Transverse colon (tissue), 4 donors: Measurements from ENCODE around the gene RGS3. TPM values are rescaled to one million over a fixed set of nuclear protein-coding genes. Genes with fewer than 3 reads are reported as not detected.
A peak's percentile ranks its signal among the peaks of the same experiment; 100 is the strongest.
"Not testable (repeated sequence)": the region's sequence is repeated elsewhere in the genome, so short reads cannot be mapped to it uniquely, and the experiment has no call there.

Experiments used
- DNase-seq: peaks from one replicate; pipeline ENCODE4 v3.0.0-alpha.2; 2019
- H3K27ac ChIP-seq, 4 donors: fragments of 200-600 bp; sonication (generic); 2 replicates each; pipeline ENCODE4 v1.5.1; 2016 to 2018; ENCODE audit warnings: inconsistent platforms in 4 of 4
- H3K27me3 ChIP-seq: fragments of 200-600 bp; sonication (generic); 2 replicates; pipeline ENCODE4 v1.5.1; 2017; ENCODE audit warnings: inconsistent platforms
- H3K36me3 ChIP-seq, 4 donors: fragments of 200-600 bp; sonication (generic); 2 replicates each; pipeline ENCODE4 v1.5.1; 2017 to 2019; ENCODE audit warnings: inconsistent platforms in 4 of 4
- H3K4me1 ChIP-seq, 4 donors: fragments of 200-600 bp; sonication (generic); 2 replicates each; pipeline ENCODE4 v1.5.1; 2017 to 2020; ENCODE audit warnings: inconsistent platforms in 4 of 4
- H3K4me3 ChIP-seq, 4 donors: fragments of 200-600 bp; sonication (generic); 1 replicate in 1 of 4; 2 replicates in 3 of 4; pipeline versions ENCODE4 v1.5.1 to v1.6.1; 2017 to 2019; ENCODE audit warnings: inconsistent platforms in 4 of 4
- H3K9me3 ChIP-seq, 2 donors: fragments of 200-600 bp; sonication (generic); 2 replicates each; pipeline ENCODE4 v1.5.1; 2017 to 2019; ENCODE audit warnings: inconsistent platforms in 2 of 2
- EP300 ChIP-seq: sonication (generic); formaldehyde crosslinking; IDR thresholded peaks from one replicate; pipeline ENCODE4 v1.6.1; 2017; ENCODE audit warnings: antibody characterized with exemption, low read depth
- POLR2A ChIP-seq: fragments of 450-650 bp; IDR thresholded peaks from one replicate; pipeline ENCODE4 v1.6.1; 2016; ENCODE audit warnings: antibody characterized with exemption, mild to moderate bottlenecking, moderate library complexity
- POLR2AphosphoS5 ChIP-seq, 3 donors: sonication (generic); formaldehyde crosslinking; IDR thresholded peaks; one replicate each; pipeline ENCODE4 v1.6.1; 2016; ENCODE audit warnings: antibody characterized with exemption in 3 of 3
- WGBS, 2 donors: methylation state at CpG; one replicate each; pipeline ENCODE4 v1.1.5; 2018; ENCODE audit warnings: low coverage in 1 of 2; 5-methylcytosine and 5-hydroxymethylcytosine counted together
- in situ Hi-C, 4 donors: fragments of 200-750 bp; cut with MboI; loops; one replicate each; pipeline versions ENCODE4 v1.15.0 to v1.15.1; 2017; ENCODE audit warnings: low sequenced_read_pairs in 3 of 4, low pct_ligation_motif_present in 1 of 4, low pct_unique_long_range_greater_than_20kb in 1 of 4
- intact Hi-C: fragments of 100-400 bp; cut with DNase I; formaldehyde crosslinking; loops from one replicate; pipeline ENCODE4 v1.15.1; 2023; ENCODE audit warnings: low total_unique reads
- total RNA-seq, 4 donors: library from RNA; depleted of rRNA; stranded (reverse); fragments of >200 nt; gene quantifications; one replicate each; pipeline ENCODE4 v1.1.0, GENCODE V29; 2016
- TF ChIP-seq, protein P1 (sequence below), 5 experiments: fragments of 200-600 bp in 3 of 5; fragments of 450-650 bp in 2 of 5; sonication (generic) in 3 of 5; IDR thresholded peaks; 1 replicate in 2 of 5; 2 replicates in 3 of 5; pipeline ENCODE4 v1.5.1; 2016 to 2017; ENCODE audit warnings: antibody characterized with exemption in 5 of 5, inconsistent platforms in 3 of 5, mild to moderate bottlenecking in 2 of 5, moderate library complexity in 1 of 5

RGS3 gene
- total RNA-seq, 4 donors from 2014 or later = 62.7 to 150 (median 80.9) TPM

GRCh38 chr9:113486327-113486726 lies 22.8 kb downstream of the RGS3 start:
- intact Hi-C loops = no loop called here
- Histone ChIP-seq H3K36me3 (no peaks in the 10 kb centered on the region), H3K4me3 (no peak overlapping the region), H3K27me3 (no peaks in the 10 kb centered on the region), H3K27ac (peak overlapping the region in 3 of 4 donors; percentile 69 to 78 (median 76)), H3K4me1 (peaks cover 8 to 15% (median 14%) of the 10 kb centered on the region in 4 donors), H3K9me3 (no peaks in the 10 kb centered on the region)
- WGBS, 2 donors = 98 to 100% methylated on average over 4 to 6 of the region's 6 CpGs
- DNase-seq = peak; percentile 1
- in situ Hi-C loops = no loop called here
- TF ChIP-seq, protein P1, sequence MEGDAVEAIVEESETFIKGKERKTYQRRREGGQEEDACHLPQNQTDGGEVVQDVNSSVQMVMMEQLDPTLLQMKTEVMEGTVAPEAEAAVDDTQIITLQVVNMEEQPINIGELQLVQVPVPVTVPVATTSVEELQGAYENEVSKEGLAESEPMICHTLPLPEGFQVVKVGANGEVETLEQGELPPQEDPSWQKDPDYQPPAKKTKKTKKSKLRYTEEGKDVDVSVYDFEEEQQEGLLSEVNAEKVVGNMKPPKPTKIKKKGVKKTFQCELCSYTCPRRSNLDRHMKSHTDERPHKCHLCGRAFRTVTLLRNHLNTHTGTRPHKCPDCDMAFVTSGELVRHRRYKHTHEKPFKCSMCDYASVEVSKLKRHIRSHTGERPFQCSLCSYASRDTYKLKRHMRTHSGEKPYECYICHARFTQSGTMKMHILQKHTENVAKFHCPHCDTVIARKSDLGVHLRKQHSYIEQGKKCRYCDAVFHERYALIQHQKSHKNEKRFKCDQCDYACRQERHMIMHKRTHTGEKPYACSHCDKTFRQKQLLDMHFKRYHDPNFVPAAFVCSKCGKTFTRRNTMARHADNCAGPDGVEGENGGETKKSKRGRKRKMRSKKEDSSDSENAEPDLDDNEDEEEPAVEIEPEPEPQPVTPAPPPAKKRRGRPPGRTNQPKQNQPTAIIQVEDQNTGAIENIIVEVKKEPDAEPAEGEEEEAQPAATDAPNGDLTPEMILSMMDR (IDR thresholded peaks at IDR 0.05) = no peak
- TF ChIP-seq POLR2AphosphoS5 (IDR thresholded peaks at IDR 0.05) = no peak
- no peak for TF ChIP-seq EP300
- no peak for TF ChIP-seq POLR2A

- in situ Hi-C loops = no loop called here
- Histone ChIP-seq H3K4me3 (no peak overlapping the region), H3K4me1 (peaks cover 13 to 26% (median 20%) of the 10 kb centered on the region in 4 donors), H3K36me3 (no peaks in the 10 kb centered on the region), H3K9me3 (no peaks in the 10 kb centered on the region), H3K27me3 (no peaks in the 10 kb centered on the region), H3K27ac (peak overlapping the region in 3 of 4 donors; percentile 13 to 50 (median 32))
- intact Hi-C loops = no loop called here
- WGBS, 2 donors = 79 to 91% methylated on average over 4 of the region's 4 CpGs
- peak; percentile 4 for DNase-seq
- TF ChIP-seq, protein P1 (IDR thresholded peaks at IDR 0.05) = no peak
- TF ChIP-seq EP300 (no peak), POLR2A (no peak), POLR2AphosphoS5 (IDR thresholded peaks at IDR 0.05) (no peak)
These were observed 24.5 kb downstream of the RGS3 start for GRCh38 chr9:113488071-113488470.

DNA sequence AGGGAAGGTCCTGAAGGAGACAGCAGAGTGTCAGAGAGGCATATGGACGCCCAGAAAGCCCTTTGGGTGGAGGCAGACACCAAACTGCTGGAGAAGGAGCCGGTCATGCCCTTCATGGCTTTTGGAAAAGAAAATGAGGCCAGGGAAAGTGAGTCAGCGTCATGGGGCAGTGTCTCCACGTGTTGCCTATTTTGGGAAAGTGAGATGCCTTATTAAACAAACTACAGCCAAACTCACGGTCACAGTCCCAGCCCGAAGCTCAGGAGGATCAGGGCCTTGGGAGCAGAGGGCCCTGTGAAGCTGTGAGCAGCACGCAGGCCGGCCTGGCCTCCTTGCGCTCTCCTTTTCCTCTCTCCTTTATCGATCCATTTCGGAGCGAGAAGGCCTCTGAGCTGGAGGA lies 25.0 kb downstream of the RGS3 start:
- Histone ChIP-seq H3K4me1 (peaks cover 10 to 27% (median 19%) of the 10 kb centered on the region in 4 donors), H3K9me3 (no peaks in the 10 kb centered on the region), H3K27ac (peak overlapping the region in 3 of 4 donors; percentile 13 to 50 (median 32)), H3K4me3 (no peak overlapping the region), H3K36me3 (no peaks in the 10 kb centered on the region), H3K27me3 (no peaks in the 10 kb centered on the region)
- WGBS, 2 donors = 79 to 85% methylated on average over 11 to 12 of the region's 12 CpGs
- in situ Hi-C loops (no loop called here), intact Hi-C loops (no loop called here)
- TF ChIP-seq EP300 (no peak), POLR2A (no peak), POLR2AphosphoS5 (IDR thresholded peaks at IDR 0.05) (no peak)
- TF ChIP-seq, protein P1 (IDR thresholded peaks at IDR 0.05) = no peak
- DNase-seq = peak; percentile 6

- H3K27me3 ChIP-seq, H3K9me3 ChIP-seq, H3K36me3 ChIP-seq, H3K27ac ChIP-seq, in situ Hi-C loops, intact Hi-C loops, H3K4me3 ChIP-seq: not testable (repeated sequence)
- peak; percentile 3 for DNase-seq
- H3K4me1 ChIP-seq = peaks cover 0 to 14% (median 8%) of the 10 kb centered on the region in 4 donors
- WGBS, 2 donors = 77 to 90% methylated on average over 4 of the region's 4 CpGs
These were observed 27.6 kb downstream of the RGS3 start for GRCh38 chr9:113491147-113491546.
